Stimulated activated CD4-positive, alpha-beta T cell treated with anti-CD3 and anti-CD28 coated beads, Interleukin-12 subunit alpha, Interleukin-12 subunit beta, amount 100 ng/mL, for 4 hours (primary cell): ENCODE measurements around the gene TRAPPC5.

ENCODE experiments used
- DNase-seq: peaks from one replicate; pipeline ENCODE4 v3.0.0-alpha.2; 2020

TRAPPC5 gene

GRCh38 chr19:7734220-7735203 lies 53.9 kb downstream of the TRAPPC5 start:
- no peak for DNase-seq

GRCh38 chr19:7736148-7736547 lies 55.5 kb downstream of the TRAPPC5 start:
- no peak for DNase-seq

- no peak for DNase-seq
These were observed 56.6 kb downstream of the TRAPPC5 start for GRCh38 chr19:7737215-7737614.
